Spleen (tissue), 3 donors: Measurements from ENCODE around the gene SLC13A3.

Source experiments
- POLR2A ChIP-seq, 3 donors: fragments of 450-650 bp; IDR thresholded peaks; one replicate each; pipeline ENCODE4 v1.5.1; 2017; ENCODE audit warnings: antibody characterized with exemption in 3 of 3, mild to moderate bottlenecking in 1 of 3
- POLR2AphosphoS5 ChIP-seq, 3 donors: sonication (generic); formaldehyde crosslinking; IDR thresholded peaks; one replicate each; pipeline ENCODE4 v1.5.1; 2017; ENCODE audit warnings: antibody characterized with exemption in 3 of 3

DNA sequence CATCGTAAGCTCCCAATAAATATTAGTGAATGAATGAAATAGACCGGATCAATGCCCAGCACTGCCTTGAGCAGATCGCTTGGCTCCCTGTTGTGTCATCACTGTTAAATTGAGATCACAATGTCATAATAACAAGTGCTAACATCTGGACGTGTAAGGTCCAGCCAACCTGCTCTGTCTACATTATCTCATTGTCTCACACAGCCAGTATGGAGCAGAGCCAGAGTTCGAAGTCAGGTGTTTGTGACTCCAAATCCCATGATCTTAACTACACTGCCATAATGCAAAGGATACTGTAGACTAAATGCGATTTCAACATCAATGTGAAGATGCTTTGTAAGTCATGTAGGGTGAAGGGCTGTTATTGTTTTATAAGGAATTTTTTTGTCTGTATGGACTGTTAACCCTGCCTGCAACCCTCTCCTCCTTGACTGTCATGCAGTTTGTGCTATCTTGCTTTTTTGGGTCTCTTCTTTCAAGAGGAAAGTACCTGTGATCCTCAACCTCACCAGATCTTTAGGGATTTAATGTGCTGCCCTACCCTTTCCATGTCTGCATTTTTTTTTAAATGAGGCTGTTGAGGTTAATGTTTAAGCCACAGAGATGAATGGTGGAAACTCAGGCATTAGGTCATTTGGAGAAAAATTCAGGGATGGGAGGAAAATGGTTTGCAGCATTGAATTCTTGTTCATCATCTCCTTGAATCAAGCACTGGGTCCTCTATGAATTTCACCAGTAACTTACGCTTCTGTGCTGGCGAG is 51.9 kb downstream of the SLC13A3 start:
- no peak for TF ChIP-seq POLR2A (IDR thresholded peaks at IDR 0.05)
- TF ChIP-seq POLR2AphosphoS5 (IDR thresholded peaks at IDR 0.05), result no peak
